KOPT-K1 (cell line): ENCODE data around the gene PCBP2.

Experiments
- H3K27ac ChIP-seq: fragments of 200-600 bp; sonication (generic); 2 replicates; pipeline ENCODE4 v1.5.1; 2016; ENCODE audit warnings: antibody characterized with exemption, mild to moderate bottlenecking, low read depth, low read length; ENCODE audit not compliant: poor library complexity, severe bottlenecking
- H3K36me3 ChIP-seq: fragments of 200-600 bp; sonication (generic); 2 replicates; pipeline ENCODE4 v1.5.1; 2017; ENCODE audit warnings: antibody characterized with exemption, mild to moderate bottlenecking, low read length, moderate library complexity; ENCODE audit not compliant: insufficient read depth
- H3K9me3 ChIP-seq: fragments of 200-600 bp; sonication (generic); 2 replicates; pipeline ENCODE4 v1.5.1; 2017; ENCODE audit warnings: antibody characterized with exemption, low read length, mild to moderate bottlenecking; ENCODE audit not compliant: insufficient read depth, poor library complexity, severe bottlenecking

PCBP2 gene

DNA sequence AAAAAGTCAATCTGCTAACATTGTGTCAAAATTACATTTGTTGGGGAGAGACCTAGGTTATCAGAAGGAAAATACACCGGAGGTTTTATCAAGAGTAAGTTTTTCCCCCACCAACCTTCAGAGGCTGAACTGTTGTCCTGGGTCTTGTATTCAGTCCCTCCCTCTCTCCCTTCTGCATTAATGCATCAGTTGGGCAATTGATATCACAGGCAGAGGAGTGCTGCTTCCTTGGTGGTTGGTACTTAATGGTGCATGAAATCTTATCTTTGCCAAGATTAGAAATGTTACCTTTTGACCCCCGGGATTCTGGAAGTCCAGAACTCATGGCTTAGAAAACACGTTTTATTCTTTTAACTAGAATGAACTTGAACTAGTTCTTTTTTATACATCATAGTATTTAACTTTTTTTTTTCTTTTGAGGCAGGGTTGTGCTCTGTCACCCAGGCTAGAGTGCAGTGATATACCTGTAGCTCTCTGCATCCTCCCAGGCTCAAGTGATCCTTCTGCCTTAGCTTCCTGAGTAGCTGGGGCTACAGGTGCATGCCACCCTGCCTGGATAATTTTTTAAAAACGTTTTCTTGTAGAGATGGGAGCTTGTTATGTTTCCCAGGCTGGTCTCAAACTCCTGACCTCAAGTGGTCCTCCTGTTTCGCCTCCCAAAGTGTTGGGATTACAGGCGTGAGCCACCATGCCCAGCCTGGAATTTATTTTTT, 4.9 kb downstream of the PCBP2 start:
- Histone ChIP-seq H3K27ac (no peak overlapping the region), H3K9me3 (no peaks in the 10 kb centered on the region), H3K36me3 (peaks cover 86% of the 10 kb centered on the region)

DNA sequence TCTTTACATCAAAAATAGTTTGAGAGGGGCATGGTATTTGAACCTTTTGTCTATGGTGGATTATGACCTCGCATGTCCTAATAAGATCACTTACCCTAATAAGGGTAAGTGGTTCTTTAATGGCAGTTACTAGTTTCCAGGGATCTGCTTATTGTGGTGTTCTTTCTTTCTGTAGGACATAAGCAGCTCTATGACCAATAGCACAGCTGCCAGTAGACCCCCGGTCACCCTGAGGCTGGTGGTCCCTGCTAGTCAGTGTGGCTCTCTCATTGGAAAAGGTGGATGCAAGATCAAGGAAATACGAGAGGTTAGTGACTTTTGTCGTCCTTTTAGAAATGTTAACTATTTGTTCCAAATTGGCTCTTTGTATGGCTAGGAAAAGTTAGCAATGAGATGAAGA, 7.2 kb downstream of the PCBP2 start:
- no peak overlapping the region for H3K27ac ChIP-seq
- H3K36me3 ChIP-seq = peaks cover 100% of the 10 kb centered on the region
- no peaks in the 10 kb centered on the region for H3K9me3 ChIP-seq

- Histone ChIP-seq H3K36me3 (peaks cover 100% of the 10 kb centered on the region), H3K27ac (no peak overlapping the region), H3K9me3 (no peaks in the 10 kb centered on the region)
Measured at GRCh38 chr12:53461059-53461458, 9.2 kb downstream of the PCBP2 start.

DNA sequence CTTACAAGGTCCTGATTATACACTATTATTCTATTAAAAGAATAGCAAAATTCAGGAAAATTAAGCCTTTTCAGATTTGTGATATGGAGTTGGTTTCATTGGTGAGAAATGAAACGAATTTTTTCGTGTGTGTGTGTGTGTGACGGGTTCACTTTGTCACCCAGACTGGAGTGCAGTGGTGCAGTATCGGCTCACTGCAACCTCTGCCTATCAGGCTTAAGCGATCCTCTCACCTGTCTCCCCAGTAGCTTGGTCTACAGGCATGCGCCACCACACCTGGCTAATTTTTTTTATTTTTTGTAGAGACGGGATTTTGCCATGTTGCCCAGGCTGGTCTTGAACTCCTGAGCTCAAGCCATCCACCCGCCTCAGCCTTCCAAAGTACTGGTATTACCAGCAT, 9.7 kb downstream of the PCBP2 start:
- H3K36me3 ChIP-seq = peaks cover 100% of the 10 kb centered on the region
- no peaks in the 10 kb centered on the region for H3K9me3 ChIP-seq
- no peak overlapping the region for H3K27ac ChIP-seq

DNA sequence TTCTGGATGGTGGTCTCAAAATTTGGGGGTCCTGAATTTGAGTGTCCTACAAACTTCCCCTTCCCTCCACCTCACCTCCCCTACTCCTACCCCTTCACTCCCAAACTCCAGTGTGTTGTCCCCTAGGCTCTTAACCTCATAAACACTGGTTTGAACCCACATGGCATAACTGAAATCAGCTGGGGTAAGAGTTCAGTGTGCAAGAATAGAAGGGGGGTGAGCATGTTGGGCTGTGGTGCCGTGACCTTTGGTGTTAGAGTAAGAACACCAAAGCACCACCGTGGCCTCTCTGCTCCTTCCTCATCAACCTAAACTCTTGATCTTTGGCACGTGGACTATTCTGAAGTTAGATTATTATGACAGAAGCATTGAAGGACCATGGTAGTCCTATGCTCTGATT, 11.0 kb downstream of the PCBP2 start:
- Histone ChIP-seq H3K27ac (no peak overlapping the region), H3K36me3 (peaks cover 100% of the 10 kb centered on the region), H3K9me3 (no peaks in the 10 kb centered on the region)

DNA sequence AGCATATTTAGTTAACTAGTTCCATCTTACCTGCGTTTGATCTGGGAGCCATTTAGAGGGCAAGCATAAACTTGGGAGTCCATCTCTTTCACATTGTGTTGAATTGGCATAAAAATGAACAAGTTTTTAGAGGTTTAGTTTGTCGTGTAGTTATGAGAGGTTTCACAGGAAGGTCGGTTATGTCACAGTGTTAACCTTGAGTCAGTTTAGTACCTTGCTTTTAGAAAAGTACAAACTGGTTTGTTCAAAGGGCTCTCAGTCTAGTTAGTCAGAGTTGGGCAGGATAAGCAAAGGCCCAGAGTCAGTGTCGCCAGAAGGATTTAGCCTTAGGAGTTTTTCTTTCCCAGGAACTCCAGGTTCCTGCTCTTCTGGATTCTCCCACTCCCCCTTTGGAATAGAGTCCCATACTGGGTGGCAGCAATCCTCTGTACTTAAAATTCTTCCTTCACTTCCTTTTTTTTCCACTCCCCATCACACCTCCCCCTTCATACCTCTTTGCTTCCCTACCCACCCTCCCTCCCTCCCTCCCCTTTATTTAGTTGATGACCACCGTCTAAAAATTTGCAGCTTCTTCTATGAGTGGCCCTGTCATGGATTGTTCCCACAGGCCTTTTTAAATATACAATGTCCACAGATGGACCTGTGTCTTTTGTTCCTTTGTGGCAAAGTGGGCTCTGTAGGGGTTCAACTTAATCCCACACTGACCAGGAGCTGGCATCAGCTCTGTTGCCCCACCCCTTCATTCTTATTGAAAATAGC, 12.1 kb downstream of the PCBP2 start:
- Histone ChIP-seq H3K9me3 (no peaks in the 10 kb centered on the region), H3K27ac (no peak overlapping the region), H3K36me3 (peaks cover 100% of the 10 kb centered on the region)

- Histone ChIP-seq H3K9me3 (no peaks in the 10 kb centered on the region), H3K27ac (no peak overlapping the region), H3K36me3 (peaks cover 100% of the 10 kb centered on the region)
Measured at GRCh38 chr12:53464685-53465418, 12.9 kb downstream of the PCBP2 start.

DNA sequence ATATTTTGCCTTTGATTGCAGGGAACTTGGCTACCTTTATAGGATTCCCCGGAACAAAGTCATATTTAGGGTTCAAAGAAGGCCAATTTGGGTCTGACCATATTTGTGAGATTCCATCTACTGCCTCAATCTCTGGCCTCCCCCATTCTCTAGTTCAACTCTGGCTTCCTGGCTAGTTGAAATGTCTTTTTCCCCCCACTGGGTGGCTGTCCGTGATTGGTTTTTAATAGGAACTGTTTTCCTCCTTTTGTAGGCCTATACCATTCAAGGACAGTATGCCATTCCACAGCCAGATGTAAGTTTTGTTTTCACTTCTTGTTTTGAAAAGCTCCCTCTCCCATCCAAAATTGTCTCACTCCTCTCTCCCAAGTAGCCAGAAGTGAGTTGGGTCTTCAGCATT, 13.8 kb downstream of the PCBP2 start:
- no peaks in the 10 kb centered on the region for H3K9me3 ChIP-seq
- peaks cover 100% of the 10 kb centered on the region for H3K36me3 ChIP-seq
- H3K27ac ChIP-seq = no peak overlapping the region

- Histone ChIP-seq H3K27ac (no peak overlapping the region), H3K9me3 (no peaks in the 10 kb centered on the region), H3K36me3 (peaks cover 99% of the 10 kb centered on the region)
Measured at GRCh38 chr12:53466640-53467039, 14.7 kb downstream of the PCBP2 start.

DNA sequence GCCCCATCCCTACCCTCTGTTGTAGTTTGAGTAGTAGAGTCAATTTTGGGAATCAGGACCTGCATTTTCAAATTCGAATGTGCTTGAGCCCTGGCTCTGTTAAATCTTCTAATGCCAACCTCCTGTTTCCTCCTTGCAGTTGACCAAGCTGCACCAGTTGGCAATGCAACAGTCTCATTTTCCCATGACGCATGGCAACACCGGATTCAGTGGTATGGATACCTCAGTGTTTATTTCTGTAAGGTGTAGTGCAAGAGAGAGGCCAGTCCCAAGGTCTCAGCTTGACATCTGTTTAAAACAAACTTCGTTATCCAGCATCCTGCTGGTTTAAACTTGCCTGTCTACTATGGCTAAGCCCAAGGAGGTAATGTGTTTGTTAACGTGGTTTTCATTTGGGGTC, 15.2 kb downstream of the PCBP2 start:
- Histone ChIP-seq H3K9me3 (no peaks in the 10 kb centered on the region), H3K27ac (no peak overlapping the region), H3K36me3 (peaks cover 99% of the 10 kb centered on the region)

DNA sequence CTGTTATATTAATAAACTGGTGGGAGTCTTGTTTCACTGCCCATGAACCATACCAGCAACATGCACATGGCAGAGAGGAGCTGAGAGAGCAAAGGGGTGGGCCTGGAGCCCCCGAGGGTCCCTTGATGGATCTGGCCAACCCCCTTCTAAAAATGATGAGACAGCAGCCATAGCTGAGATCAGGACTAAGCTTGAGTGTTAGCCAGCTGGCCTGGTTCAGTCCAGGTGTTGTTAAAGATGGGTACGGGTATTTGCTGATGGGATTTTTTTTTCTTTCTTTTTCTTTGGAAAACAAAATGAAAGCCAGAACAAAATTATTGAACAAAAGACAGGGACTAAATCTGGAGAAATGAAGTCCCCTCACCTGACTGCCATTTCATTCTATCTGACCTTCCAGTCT, 16.0 kb downstream of the PCBP2 start:
- Histone ChIP-seq H3K36me3 (peaks cover 99% of the 10 kb centered on the region), H3K27ac (no peak overlapping the region), H3K9me3 (no peaks in the 10 kb centered on the region)

DNA sequence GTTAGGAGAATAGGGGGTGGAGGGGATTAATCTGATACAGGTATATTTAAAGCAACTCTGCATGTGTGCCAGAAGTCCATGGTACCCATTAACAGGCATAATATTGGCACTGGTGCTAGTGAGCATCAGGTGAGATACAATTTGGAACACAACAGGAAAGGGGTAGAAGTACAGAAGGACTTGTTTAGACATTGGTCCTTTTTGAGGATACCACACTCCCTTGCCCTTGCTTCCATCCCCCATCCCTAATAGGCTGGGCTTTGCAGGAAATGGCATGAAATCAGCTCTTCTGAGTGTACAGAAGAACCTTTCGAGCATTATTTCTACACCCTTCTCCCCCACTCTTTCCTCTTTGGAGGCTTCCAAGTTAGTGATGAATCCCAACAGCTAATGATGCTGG, 16.4 kb downstream of the PCBP2 start:
- no peaks in the 10 kb centered on the region for H3K9me3 ChIP-seq
- H3K36me3 ChIP-seq = peaks cover 99% of the 10 kb centered on the region
- H3K27ac ChIP-seq = no peak overlapping the region

GRCh38 chr12:53472056-53472582, 20.2 kb downstream of the PCBP2 start:
- Histone ChIP-seq H3K9me3 (no peaks in the 10 kb centered on the region), H3K27ac (no peak overlapping the region), H3K36me3 (peaks cover 99% of the 10 kb centered on the region)

- Histone ChIP-seq H3K27ac (no peak overlapping the region), H3K36me3 (peaks cover 99% of the 10 kb centered on the region), H3K9me3 (no peaks in the 10 kb centered on the region)
Measured at GRCh38 chr12:53474077-53474476, 22.2 kb downstream of the PCBP2 start.

- no peaks in the 10 kb centered on the region for H3K9me3 ChIP-seq
- peaks cover 99% of the 10 kb centered on the region for H3K36me3 ChIP-seq
- no peak overlapping the region for H3K27ac ChIP-seq
Measured at GRCh38 chr12:53474819-53475218, 22.9 kb downstream of the PCBP2 start.
